Left lung (tissue), 10 donors: ENCODE data around the gene RAPH1. TPM values are rescaled to one million over a fixed set of nuclear protein-coding genes. Genes with fewer than 3 reads are reported as not detected.

Source experiments
- ATAC-seq: fragments of 200-7000 bp; cut with Tn5 transposase; one replicate; pipeline ENCODE4 v1.9.1; 2020; ENCODE audit warnings: moderate library complexity
- DNase-seq, 4 donors: peaks; one replicate each; pipeline ENCODE4 v3.0.0-alpha.2; 2013 to 2020
- H3K27ac ChIP-seq, 2 donors: fragments of 200-600 bp; sonication (generic) in 1 of 2; one replicate each; pipeline versions ENCODE4 v1.5.0 to v1.8.0; 2020 to 2021
- H3K27me3 ChIP-seq, 2 donors: fragments of 200-600 bp; sonication (generic) in 1 of 2; one replicate each; pipeline versions ENCODE4 v1.5.0 to v1.8.0; 2020 to 2021
- H3K36me3 ChIP-seq, 2 donors: fragments of 200-600 bp; sonication (generic) in 1 of 2; one replicate each; pipeline versions ENCODE4 v1.5.0 to v1.8.0; 2020 to 2021
- H3K4me1 ChIP-seq, 2 donors: fragments of 200-600 bp; one replicate each; pipeline ENCODE4 v1.8.0; 2021
- H3K4me3 ChIP-seq, 2 donors: fragments of 200-600 bp; sonication (generic) in 1 of 2; one replicate each; pipeline versions ENCODE4 v1.5.0 to v1.8.0; 2020 to 2021; ENCODE audit warnings: mild to moderate bottlenecking in 1 of 2
- H3K9me3 ChIP-seq, 2 donors: fragments of 200-600 bp; sonication (generic) in 1 of 2; one replicate each; pipeline versions ENCODE4 v1.5.0 to v1.8.0; 2020 to 2021
- intact Hi-C, 2 donors: fragments of 100-400 bp; cut with DNase I; formaldehyde crosslinking; loops; one replicate each; pipeline versions ENCODE4 v1.11.2 to v1.14.2; 2022
- polyA plus RNA-seq, 6 donors: library from polyadenylated mRNA; unstranded; fragments of 120-200 nt; gene quantifications; one replicate each; pipeline ENCODE4 v1.2.1, GENCODE V29; 2013; ENCODE audit not compliant: insufficient read length in 6 of 6
- total RNA-seq, 2 donors: library from RNA; stranded (reverse); fragmentation: NEBNext Ultra II Directional; extraction: Animal tissue kit (Norgen Biotek cat#: 25700); gene quantifications; one replicate each; pipeline ENCODE4 v1.2.1, GENCODE V29; 2021
- TF ChIP-seq, protein P1 (sequence below), 2 donors: fragments of 200-600 bp; sonication (generic) in 1 of 2; IDR thresholded peaks; one replicate each; pipeline versions ENCODE4 v1.5.0 to v1.8.0; 2021; ENCODE audit warnings: antibody characterized with exemption in 2 of 2
- donor health status: DM: no; HTN: yes; CAD: no.
- donor health status: DM: no; HTN: no; CAD: no.

Gene RAPH1
- total and polyA plus RNA-seq, 8 donors = 24.6 to 74.7 (median 27.8) TPM

DNA sequence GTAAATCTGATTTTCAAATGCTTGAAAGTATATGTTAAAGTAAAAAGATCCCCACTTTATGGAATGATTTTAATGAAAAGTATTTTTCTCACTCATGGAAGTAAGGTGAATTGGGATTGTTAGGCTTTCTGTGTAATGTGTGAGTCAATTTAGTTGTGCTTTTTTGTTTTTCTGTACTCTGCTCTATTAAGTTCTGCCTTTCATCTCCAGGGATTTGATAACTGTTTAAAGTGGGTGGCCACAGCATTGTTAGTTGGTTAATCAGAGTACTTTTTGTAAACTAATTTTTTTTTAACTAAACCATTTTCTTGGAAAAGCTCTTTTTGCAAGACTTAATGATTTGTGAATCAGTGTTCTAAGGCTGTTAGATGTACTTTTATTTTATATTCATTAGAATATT lies 130.1 kb downstream of the RAPH1 start:
- TF ChIP-seq, protein P1, sequence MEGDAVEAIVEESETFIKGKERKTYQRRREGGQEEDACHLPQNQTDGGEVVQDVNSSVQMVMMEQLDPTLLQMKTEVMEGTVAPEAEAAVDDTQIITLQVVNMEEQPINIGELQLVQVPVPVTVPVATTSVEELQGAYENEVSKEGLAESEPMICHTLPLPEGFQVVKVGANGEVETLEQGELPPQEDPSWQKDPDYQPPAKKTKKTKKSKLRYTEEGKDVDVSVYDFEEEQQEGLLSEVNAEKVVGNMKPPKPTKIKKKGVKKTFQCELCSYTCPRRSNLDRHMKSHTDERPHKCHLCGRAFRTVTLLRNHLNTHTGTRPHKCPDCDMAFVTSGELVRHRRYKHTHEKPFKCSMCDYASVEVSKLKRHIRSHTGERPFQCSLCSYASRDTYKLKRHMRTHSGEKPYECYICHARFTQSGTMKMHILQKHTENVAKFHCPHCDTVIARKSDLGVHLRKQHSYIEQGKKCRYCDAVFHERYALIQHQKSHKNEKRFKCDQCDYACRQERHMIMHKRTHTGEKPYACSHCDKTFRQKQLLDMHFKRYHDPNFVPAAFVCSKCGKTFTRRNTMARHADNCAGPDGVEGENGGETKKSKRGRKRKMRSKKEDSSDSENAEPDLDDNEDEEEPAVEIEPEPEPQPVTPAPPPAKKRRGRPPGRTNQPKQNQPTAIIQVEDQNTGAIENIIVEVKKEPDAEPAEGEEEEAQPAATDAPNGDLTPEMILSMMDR (IDR thresholded peaks at IDR 0.05) = no peak
- Histone ChIP-seq H3K27ac (no peak overlapping the region), H3K27me3 (no peaks in the 10 kb centered on the region), H3K4me1 (no peaks in the 10 kb centered on the region), H3K4me3 (no peak overlapping the region), H3K36me3 (peaks cover 3 to 11% of the 10 kb centered on the region in 2 donors), H3K9me3 (no peaks in the 10 kb centered on the region)
- intact Hi-C loops = no loop called here
- DNase-seq (no peak), ATAC-seq (no peak)

- intact Hi-C loops = no loop called here
- Histone ChIP-seq H3K4me3 (no peak overlapping the region), H3K36me3 (peaks cover 0 to 7% of the 10 kb centered on the region in 2 donors), H3K4me1 (no peaks in the 10 kb centered on the region), H3K27me3 (no peaks in the 10 kb centered on the region), H3K27ac (no peak overlapping the region), H3K9me3 (peaks cover 0 to 4% of the 10 kb centered on the region in 2 donors)
- ATAC-seq = no peak
- DNase-seq = no peak
- TF ChIP-seq, protein P1 (IDR thresholded peaks at IDR 0.05) = no peak
These were observed 134.1 kb downstream of the RAPH1 start for GRCh38 chr2:203400805-203401585.

GRCh38 chr2:203399031-203399430 lies 136.1 kb downstream of the RAPH1 start:
- Histone ChIP-seq H3K36me3 (peaks cover 0 to 5% of the 10 kb centered on the region in 2 donors), H3K4me3 (no peak overlapping the region), H3K27me3 (no peaks in the 10 kb centered on the region), H3K9me3 (peaks cover 0 to 4% of the 10 kb centered on the region in 2 donors), H3K27ac (no peak overlapping the region), H3K4me1 (no peaks in the 10 kb centered on the region)
- TF ChIP-seq, protein P1 (IDR thresholded peaks at IDR 0.05) = no peak
- no peak for DNase-seq
- no peak for ATAC-seq
- intact Hi-C loops = no loop called here

- ATAC-seq = no peak
- DNase-seq = no peak
- no peaks in the 10 kb centered on the region for H3K27me3 ChIP-seq
- H3K9me3 ChIP-seq = peaks cover 0 to 4% of the 10 kb centered on the region in 2 donors
- no peak overlapping the region for H3K27ac ChIP-seq
- intact Hi-C loops = no loop called here
- peaks cover 0 to 5% of the 10 kb centered on the region in 2 donors for H3K36me3 ChIP-seq
- H3K4me1 ChIP-seq = no peaks in the 10 kb centered on the region
- TF ChIP-seq, protein P1 (IDR thresholded peaks at IDR 0.05) = no peak
- no peak overlapping the region for H3K4me3 ChIP-seq
These were observed 138.4 kb downstream of the RAPH1 start for GRCh38 chr2:203396667-203397066.

DNA sequence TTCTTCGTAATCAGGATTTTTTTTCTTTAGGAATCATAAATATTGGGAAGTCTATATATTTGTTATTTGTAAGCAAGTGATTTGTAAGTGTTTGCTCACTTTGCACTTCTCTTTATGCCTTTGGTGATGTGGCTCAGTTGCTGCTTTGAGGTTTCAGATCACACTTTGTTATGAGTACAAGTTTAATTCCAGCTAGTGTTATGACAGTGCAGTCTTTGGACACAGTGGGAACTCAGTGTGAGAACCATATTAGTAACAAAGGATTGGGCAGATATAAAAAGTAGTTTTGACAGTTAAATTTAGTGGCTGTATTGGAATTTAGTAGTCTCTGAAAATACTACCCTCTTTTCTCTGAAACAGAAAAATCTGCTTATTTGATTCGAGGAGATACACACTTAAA lies 139.2 kb downstream of the RAPH1 start:
- Histone ChIP-seq H3K4me3 (no peak overlapping the region), H3K27ac (no peak overlapping the region), H3K9me3 (peaks cover 0 to 4% of the 10 kb centered on the region in 2 donors), H3K36me3 (peaks cover 0 to 5% of the 10 kb centered on the region in 2 donors), H3K27me3 (no peaks in the 10 kb centered on the region), H3K4me1 (no peaks in the 10 kb centered on the region)
- TF ChIP-seq, protein P1 (IDR thresholded peaks at IDR 0.05) = no peak
- no peak for ATAC-seq
- intact Hi-C loops = no loop called here
- no peak for DNase-seq
